ENCODE results near the gene HIBCH. TPM values are rescaled to one million over a fixed set of nuclear protein-coding genes. Genes with fewer than 3 reads are reported as not detected.

Gene HIBCH
- polyA plus RNA-seq, 1 of the 3 experiments (the other 2 are of a cell fraction) = 8.4 TPM

DNA sequence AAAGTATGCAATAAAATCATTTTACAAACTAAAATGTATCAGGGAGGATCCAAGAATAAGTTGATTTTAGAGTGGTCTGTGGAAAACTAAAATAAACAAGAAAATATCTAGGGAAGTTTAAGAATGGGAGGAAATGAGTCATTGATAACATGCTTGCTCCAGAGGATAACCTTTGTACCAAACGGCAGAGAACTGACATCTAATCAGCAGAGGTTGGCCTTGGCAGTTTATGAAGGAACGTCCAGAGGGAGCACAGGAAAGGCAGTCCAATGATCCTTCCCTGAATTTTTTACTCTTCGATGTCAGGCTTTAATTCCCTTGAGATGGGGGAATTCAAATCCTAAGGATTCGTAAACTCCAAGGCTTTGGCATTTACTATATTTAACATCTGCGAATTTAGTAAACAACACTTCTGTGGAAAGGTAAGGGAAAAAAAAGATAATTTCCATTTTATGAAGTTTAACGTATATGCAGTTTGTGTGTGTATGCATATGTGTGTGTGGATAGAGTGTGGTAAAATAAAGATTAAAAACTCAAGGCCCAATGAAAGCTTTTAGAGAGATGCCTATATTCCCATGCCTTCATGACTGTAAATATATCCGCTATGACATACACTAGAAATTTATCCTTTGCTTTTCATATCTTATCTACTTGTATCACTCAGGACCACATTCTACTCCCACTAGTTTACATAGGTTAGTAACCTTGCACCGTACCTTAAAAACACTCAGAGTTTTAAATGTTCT, 15.0 kb upstream of the HIBCH start:
- no peak for TF ChIP-seq FOXJ3 (CRISPR knock-in tag; IDR thresholded peaks at IDR 0.05)
- TF ChIP-seq EP300 (IDR thresholded peaks at IDR 0.05; ENCODE audit: borderline replicate concordance in 1 of 2, low read depth in 1 of 2, low read length in 1 of 2) = no peak
- TF ChIP-seq FOXM1 (IDR thresholded peaks at IDR 0.05; ENCODE audit: low read depth) = no peak
- TF ChIP-seq, protein P1, sequence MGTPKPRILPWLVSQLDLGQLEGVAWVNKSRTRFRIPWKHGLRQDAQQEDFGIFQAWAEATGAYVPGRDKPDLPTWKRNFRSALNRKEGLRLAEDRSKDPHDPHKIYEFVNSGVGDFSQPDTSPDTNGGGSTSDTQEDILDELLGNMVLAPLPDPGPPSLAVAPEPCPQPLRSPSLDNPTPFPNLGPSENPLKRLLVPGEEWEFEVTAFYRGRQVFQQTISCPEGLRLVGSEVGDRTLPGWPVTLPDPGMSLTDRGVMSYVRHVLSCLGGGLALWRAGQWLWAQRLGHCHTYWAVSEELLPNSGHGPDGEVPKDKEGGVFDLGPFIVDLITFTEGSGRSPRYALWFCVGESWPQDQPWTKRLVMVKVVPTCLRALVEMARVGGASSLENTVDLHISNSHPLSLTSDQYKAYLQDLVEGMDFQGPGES (IDR thresholded peaks at IDR 0.05; ENCODE audit: low read depth, low read length) = no peak
- TF ChIP-seq RCOR1 (IDR thresholded peaks at IDR 0.05; ENCODE audit: low read length) = no peak
- TF ChIP-seq FOSL2 (IDR thresholded peaks at IDR 0.05; ENCODE audit: borderline replicate concordance, low read depth) = no peak
- TF ChIP-seq GATA2 (CRISPR knock-in tag; IDR thresholded peaks at IDR 0.05) = no peak
- TF ChIP-seq, protein P2, sequence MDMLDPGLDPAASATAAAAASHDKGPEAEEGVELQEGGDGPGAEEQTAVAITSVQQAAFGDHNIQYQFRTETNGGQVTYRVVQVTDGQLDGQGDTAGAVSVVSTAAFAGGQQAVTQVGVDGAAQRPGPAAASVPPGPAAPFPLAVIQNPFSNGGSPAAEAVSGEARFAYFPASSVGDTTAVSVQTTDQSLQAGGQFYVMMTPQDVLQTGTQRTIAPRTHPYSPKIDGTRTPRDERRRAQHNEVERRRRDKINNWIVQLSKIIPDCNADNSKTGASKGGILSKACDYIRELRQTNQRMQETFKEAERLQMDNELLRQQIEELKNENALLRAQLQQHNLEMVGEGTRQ (IDR thresholded peaks at IDR 0.05; ENCODE audit: borderline replicate concordance, low read depth, low read length) = no peak
- TF ChIP-seq ELF1 (IDR thresholded peaks at IDR 0.05) = no peak
- TF ChIP-seq, protein P3, sequence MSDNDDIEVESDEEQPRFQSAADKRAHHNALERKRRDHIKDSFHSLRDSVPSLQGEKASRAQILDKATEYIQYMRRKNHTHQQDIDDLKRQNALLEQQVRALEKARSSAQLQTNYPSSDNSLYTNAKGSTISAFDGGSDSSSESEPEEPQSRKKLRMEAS (IDR thresholded peaks at IDR 0.05; ENCODE audit: low read depth) = no peak
- TF ChIP-seq TEAD4 (IDR thresholded peaks at IDR 0.05; ENCODE audit: borderline replicate concordance, insufficient read depth) = no peak
- TF ChIP-seq YY1 (IDR thresholded peaks at IDR 0.05; ENCODE audit: low read depth) = no peak
- no peak for TF ChIP-seq MEF2A (IDR thresholded peaks at IDR 0.05; ENCODE audit: borderline replicate concordance, low read depth)
- ChIA-PET CTCF (no interaction called here), POLR2A (no interaction called here)
- Histone ChIP-seq H3K4me2 (no peak overlapping the region), H3K9me3 (no peaks in the 10 kb centered on the region), H2AFZ (ENCODE audit: low read depth) (no peak overlapping the region), H3K79me2 (ENCODE audit: insufficient read depth) (no peaks in the 10 kb centered on the region), H3K4me1 (ENCODE audit: control insufficient read depth in 1 of 2, insufficient read depth in 2 of 2, low read depth in 1 of 2, low read length in 1 of 2) (no peaks in the 10 kb centered on the region), H3K27me3 (ENCODE audit: insufficient read depth) (no peaks in the 10 kb centered on the region), H4K20me1 (ENCODE audit: insufficient read depth) (no peaks in the 10 kb centered on the region), H3K9me2 (no peaks in the 10 kb centered on the region), H3K36me3 (replicated peaks in 1 of 2; ENCODE audit: control insufficient read depth in 1 of 2, insufficient read depth in 2 of 2, low read length in 1 of 2) (no peaks in the 10 kb centered on the region), H3K4me3 (ENCODE audit: low read depth in 2 of 2, low read length in 1 of 2) (no peak overlapping the region), H3K27ac (ENCODE audit: low read depth in 2 of 2, low read length in 1 of 2) (no peak overlapping the region), H3K9ac (no peak overlapping the region), H3F3A (replicated peaks; ENCODE audit: insufficient read depth) (no peaks in the 10 kb centered on the region)
- 62% methylated on average over 8 of the region's 8 CpGs for WGBS (ENCODE audit: low lambda C conversion rate)
- no peak for DNase-seq

DNA sequence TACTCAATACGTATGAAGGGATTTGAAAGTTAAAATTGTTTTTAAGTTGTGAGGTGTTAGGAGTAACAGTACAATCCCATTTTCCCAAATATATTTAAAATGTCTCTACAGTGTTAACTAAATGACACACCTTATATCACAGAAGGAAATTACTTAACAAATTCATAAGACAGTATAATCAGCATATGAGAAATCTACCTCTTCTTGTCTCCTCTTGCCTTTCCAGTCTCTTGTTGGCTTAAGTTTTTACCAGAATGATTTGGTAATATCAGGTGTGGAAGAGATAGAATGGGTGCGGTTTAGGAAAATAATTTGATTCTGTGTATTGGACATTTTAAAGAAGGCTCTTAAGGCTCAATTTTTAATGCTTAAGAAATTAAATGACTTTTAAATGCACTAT, 14.3 kb upstream of the HIBCH start:
- Histone ChIP-seq H3K79me2 (ENCODE audit: insufficient read depth) (no peaks in the 10 kb centered on the region), H3K36me3 (replicated peaks in 1 of 2; ENCODE audit: control insufficient read depth in 1 of 2, insufficient read depth in 2 of 2, low read length in 1 of 2) (no peaks in the 10 kb centered on the region), H3K4me3 (ENCODE audit: low read depth in 2 of 2, low read length in 1 of 2) (no peak overlapping the region), H3K27ac (ENCODE audit: low read depth in 2 of 2, low read length in 1 of 2) (no peak overlapping the region), H3K9me2 (no peaks in the 10 kb centered on the region), H3F3A (replicated peaks; ENCODE audit: insufficient read depth) (no peaks in the 10 kb centered on the region), H2AFZ (ENCODE audit: low read depth) (no peak overlapping the region), H3K27me3 (ENCODE audit: insufficient read depth) (no peaks in the 10 kb centered on the region), H3K9ac (no peak overlapping the region), H3K4me1 (ENCODE audit: control insufficient read depth in 1 of 2, insufficient read depth in 2 of 2, low read depth in 1 of 2, low read length in 1 of 2) (no peaks in the 10 kb centered on the region), H4K20me1 (ENCODE audit: insufficient read depth) (no peaks in the 10 kb centered on the region), H3K9me3 (no peaks in the 10 kb centered on the region), H3K4me2 (no peak overlapping the region)
- no peak for DNase-seq
- no peak for TF ChIP-seq RXRA (IDR thresholded peaks at IDR 0.05; ENCODE audit: borderline replicate concordance, low read depth)
- no peak for TF ChIP-seq FOSL2 (IDR thresholded peaks at IDR 0.05; ENCODE audit: borderline replicate concordance, low read depth)
- TF ChIP-seq NRF1 (IDR thresholded peaks at IDR 0.05; ENCODE audit: low read depth, low read length) = no peak
- WGBS (ENCODE audit: low lambda C conversion rate) = 89% methylated on average over 2 of the region's 2 CpGs
- ChIA-PET POLR2A (no interaction called here), CTCF (interaction anchor here (1.4 kb wide), 1 partner anchor 177 kb away, joined by 4 read pairs; no protein-coding TSS in a partner anchor)

Data from SK-N-SH (cell line).